ENCODE results near the gene MSRB3. TPM values are rescaled to one million over a fixed set of nuclear protein-coding genes. Genes with fewer than 3 reads are reported as not detected.
"Not testable (repeated sequence)": the region's sequence is repeated elsewhere in the genome, so short reads cannot be mapped to it uniquely, and the experiment has no call there.

MSRB3 gene
- total and polyA plus RNA-seq, 3 experiments from 2014 or later: not detected

- CTCF ChIA-PET: no interaction called here
- Histone ChIP-seq H3K4me1 (ENCODE audit: insufficient read depth, low read length) (no peaks in the 10 kb centered on the region), H3K27ac (ENCODE audit: low read depth, low read length) (no peak overlapping the region), H3K4me3 (ENCODE audit: low read length) (no peak overlapping the region), H3K27me3 (ENCODE audit: insufficient read depth, low read length, poor library complexity, severe bottlenecking) (peaks cover 13% of the 10 kb centered on the region), H3K9me3 (ENCODE audit: low read length) (no peaks in the 10 kb centered on the region), H3K36me3 (ENCODE audit: insufficient read depth, low read length) (no peaks in the 10 kb centered on the region)
- no peak for DNase-seq
- H3K27me3 Mint-ChIP-seq: peaks cover 30 to 78% of the 10 kb centered on the region in 2 donors
- no peaks in the 10 kb centered on the region for H3K36me3 Mint-ChIP-seq
- H3K4me1 Mint-ChIP-seq: peaks cover 5 to 14% (median 9%) of the 10 kb centered on the region in 3 donors
- POLR2A ChIA-PET: no interaction called here
- H3K9me3 Mint-ChIP-seq: peaks cover 0 to 2% (median 0%) of the 10 kb centered on the region in 5 donors
- no peak overlapping the region for H3K27ac Mint-ChIP-seq
- peak overlapping the region; percentile 22 to 66 (median 58) for H3K4me3 Mint-ChIP-seq
These were observed 398 bp upstream of the MSRB3 start for GRCh38 chr12:65277994-65278575.

- no peak overlapping the region for H3K27ac Mint-ChIP-seq
- peaks cover 13% of the 10 kb centered on the region for H3K27me3 ChIP-seq (ENCODE audit: insufficient read depth, low read length, poor library complexity, severe bottlenecking)
- DNase-seq: no peak
- H3K9me3 ChIP-seq (ENCODE audit: low read length): no peaks in the 10 kb centered on the region
- H3K36me3 ChIP-seq (ENCODE audit: insufficient read depth, low read length): no peaks in the 10 kb centered on the region
- no peaks in the 10 kb centered on the region for H3K9me3 Mint-ChIP-seq
- no peaks in the 10 kb centered on the region for H3K36me3 Mint-ChIP-seq
- ChIA-PET CTCF (no interaction called here), POLR2A (no interaction called here)
- no peak overlapping the region for H3K27ac ChIP-seq (ENCODE audit: low read depth, low read length)
- peaks cover 30 to 67% of the 10 kb centered on the region in 2 donors for H3K27me3 Mint-ChIP-seq
- H3K4me3 ChIP-seq (ENCODE audit: low read length): peak overlapping the region; percentile 47
- H3K4me1 ChIP-seq (ENCODE audit: insufficient read depth, low read length): no peaks in the 10 kb centered on the region
- H3K4me3 Mint-ChIP-seq: peak overlapping the region; percentile 30 to 76 (median 58)
- H3K4me1 Mint-ChIP-seq: peaks cover 5 to 14% (median 9%) of the 10 kb centered on the region in 3 donors
These were observed 1.1 kb downstream of the MSRB3 start for GRCh38 chr12:65279369-65280112.

- H3K4me1 ChIP-seq (ENCODE audit: insufficient read depth, low read length): no peaks in the 10 kb centered on the region
- H3K27ac ChIP-seq (ENCODE audit: low read depth, low read length): no peak overlapping the region
- Mint-ChIP-seq H3K27me3 (peaks cover 28 to 61% of the 10 kb centered on the region in 2 donors), H3K9me3 (no peaks in the 10 kb centered on the region), H3K4me1 (peaks cover 5 to 14% (median 9%) of the 10 kb centered on the region in 3 donors), H3K27ac (no peak overlapping the region), H3K36me3 (no peaks in the 10 kb centered on the region), H3K4me3 (no peak overlapping the region)
- no peaks in the 10 kb centered on the region for H3K36me3 ChIP-seq (ENCODE audit: insufficient read depth, low read length)
- no peak for DNase-seq
- ChIA-PET POLR2A (no interaction called here), CTCF (no interaction called here)
- no peak overlapping the region for H3K4me3 ChIP-seq (ENCODE audit: low read length)
- H3K9me3 ChIP-seq (ENCODE audit: low read length): no peaks in the 10 kb centered on the region
- H3K27me3 ChIP-seq (ENCODE audit: insufficient read depth, low read length, poor library complexity, severe bottlenecking): peaks cover 13% of the 10 kb centered on the region
These were observed 1.8 kb downstream of the MSRB3 start for GRCh38 chr12:65280306-65280705.

GRCh38 chr12:65282840-65283239 lies 4.4 kb downstream of the MSRB3 start:
- H3K27ac Mint-ChIP-seq: no peak overlapping the region
- Histone ChIP-seq H3K36me3 (ENCODE audit: insufficient read depth, low read length) (no peaks in the 10 kb centered on the region), H3K27ac (ENCODE audit: low read depth, low read length) (no peak overlapping the region), H3K4me1 (ENCODE audit: insufficient read depth, low read length) (no peaks in the 10 kb centered on the region), H3K9me3 (ENCODE audit: low read length) (no peaks in the 10 kb centered on the region), H3K4me3 (ENCODE audit: low read length) (no peak overlapping the region), H3K27me3 (ENCODE audit: insufficient read depth, low read length, poor library complexity, severe bottlenecking) (peaks cover 13% of the 10 kb centered on the region)
- DNase-seq: no peak
- ChIA-PET POLR2A (no interaction called here), CTCF (interaction anchor here (1.5 kb wide), 1 partner anchor 16 kb away, joined by 3 read pairs; no protein-coding TSS in a partner anchor)
- H3K9me3 Mint-ChIP-seq: no peaks in the 10 kb centered on the region
- peaks cover 3 to 11% (median 9%) of the 10 kb centered on the region in 3 donors for H3K4me1 Mint-ChIP-seq
- H3K27me3 Mint-ChIP-seq: peaks cover 17 to 45% of the 10 kb centered on the region in 2 donors
- H3K4me3 Mint-ChIP-seq: peak overlapping the region in 1 of 7 donors; percentile 20
- H3K36me3 Mint-ChIP-seq: peaks cover 0 to 1% (median 0%) of the 10 kb centered on the region in 3 donors

- H3K9me3 Mint-ChIP-seq; CTCF ChIA-PET; H3K4me3 ChIP-seq (ENCODE audit: low read length); H3K27ac ChIP-seq (ENCODE audit: low read depth, low read length); H3K36me3 Mint-ChIP-seq; H3K27ac Mint-ChIP-seq; H3K27me3 ChIP-seq (ENCODE audit: insufficient read depth, low read length, poor library complexity, severe bottlenecking); H3K4me1 Mint-ChIP-seq; DNase-seq; H3K4me1 ChIP-seq (ENCODE audit: insufficient read depth, low read length); H3K9me3 ChIP-seq (ENCODE audit: low read length); H3K36me3 ChIP-seq (ENCODE audit: insufficient read depth, low read length); POLR2A ChIA-PET; H3K4me3 Mint-ChIP-seq: not testable (repeated sequence)
- peaks cover 7 to 35% of the 10 kb centered on the region in 2 donors for H3K27me3 Mint-ChIP-seq
These were observed 7.0 kb downstream of the MSRB3 start for GRCh38 chr12:65285532-65285931.

GRCh38 chr12:65287426-65287825 lies 8.9 kb downstream of the MSRB3 start:
- no peak overlapping the region for H3K27ac Mint-ChIP-seq
- peaks cover 2 to 24% of the 10 kb centered on the region in 2 donors for H3K27me3 Mint-ChIP-seq
- Histone ChIP-seq H3K27me3 (ENCODE audit: insufficient read depth, low read length, poor library complexity, severe bottlenecking) (no peaks in the 10 kb centered on the region), H3K36me3 (ENCODE audit: insufficient read depth, low read length) (no peaks in the 10 kb centered on the region), H3K27ac (ENCODE audit: low read depth, low read length) (no peak overlapping the region), H3K9me3 (ENCODE audit: low read length) (no peaks in the 10 kb centered on the region), H3K4me3 (ENCODE audit: low read length) (no peak overlapping the region), H3K4me1 (ENCODE audit: insufficient read depth, low read length) (no peaks in the 10 kb centered on the region)
- no peaks in the 10 kb centered on the region for H3K9me3 Mint-ChIP-seq
- H3K36me3 Mint-ChIP-seq: peaks cover 0 to 1% (median 0%) of the 10 kb centered on the region in 3 donors
- no peaks in the 10 kb centered on the region for H3K4me1 Mint-ChIP-seq
- POLR2A ChIA-PET: no interaction called here
- H3K4me3 Mint-ChIP-seq: no peak overlapping the region
- CTCF ChIA-PET: no interaction called here
- no peak for DNase-seq

- no peak overlapping the region for H3K27ac ChIP-seq (ENCODE audit: low read depth, low read length)
- no peak overlapping the region for H3K4me3 ChIP-seq (ENCODE audit: low read length)
- H3K9me3 ChIP-seq (ENCODE audit: low read length): no peaks in the 10 kb centered on the region
- H3K36me3 Mint-ChIP-seq: peaks cover 0 to 1% (median 0%) of the 10 kb centered on the region in 3 donors
- H3K9me3 Mint-ChIP-seq: peaks cover 0 to 2% (median 0%) of the 10 kb centered on the region in 5 donors
- no peaks in the 10 kb centered on the region for H3K4me1 Mint-ChIP-seq
- ChIA-PET CTCF (no interaction called here), POLR2A (no interaction called here)
- no peak overlapping the region for H3K27ac Mint-ChIP-seq
- H3K27me3 ChIP-seq (ENCODE audit: insufficient read depth, low read length, poor library complexity, severe bottlenecking): no peaks in the 10 kb centered on the region
- no peaks in the 10 kb centered on the region for H3K36me3 ChIP-seq (ENCODE audit: insufficient read depth, low read length)
- no peak overlapping the region for H3K4me3 Mint-ChIP-seq
- peaks cover 3 to 30% of the 10 kb centered on the region in 2 donors for H3K27me3 Mint-ChIP-seq
- no peaks in the 10 kb centered on the region for H3K4me1 ChIP-seq (ENCODE audit: insufficient read depth, low read length)
- DNase-seq: no peak
These were observed 13.8 kb downstream of the MSRB3 start for GRCh38 chr12:65292241-65292640.

- H3K4me1 ChIP-seq (ENCODE audit: insufficient read depth, low read length): no peaks in the 10 kb centered on the region
- ChIA-PET POLR2A (no interaction called here), CTCF (no interaction called here)
- peaks cover 0 to 2% (median 0%) of the 10 kb centered on the region in 5 donors for H3K9me3 Mint-ChIP-seq
- no peaks in the 10 kb centered on the region for H3K9me3 ChIP-seq (ENCODE audit: low read length)
- peaks cover 3 to 24% of the 10 kb centered on the region in 2 donors for H3K27me3 Mint-ChIP-seq
- H3K4me1 Mint-ChIP-seq: no peaks in the 10 kb centered on the region
- no peak for DNase-seq
- H3K4me3 ChIP-seq (ENCODE audit: low read length): no peak overlapping the region
- H3K27me3 ChIP-seq (ENCODE audit: insufficient read depth, low read length, poor library complexity, severe bottlenecking): no peaks in the 10 kb centered on the region
- no peak overlapping the region for H3K4me3 Mint-ChIP-seq
- no peak overlapping the region for H3K27ac ChIP-seq (ENCODE audit: low read depth, low read length)
- no peak overlapping the region for H3K27ac Mint-ChIP-seq
- no peaks in the 10 kb centered on the region for H3K36me3 Mint-ChIP-seq
- H3K36me3 ChIP-seq (ENCODE audit: insufficient read depth, low read length): no peaks in the 10 kb centered on the region
These were observed 15.3 kb downstream of the MSRB3 start for GRCh38 chr12:65293735-65294134.
